GM23338 (cell line): ENCODE results near the gene USH1G. TPM values are rescaled to one million over a fixed set of nuclear protein-coding genes. Genes with fewer than 3 reads are reported as not detected.

ENCODE experiments used
- ATAC-seq: fragments of 200-7000 bp; cut with Tn5 transposase; 3 replicates; pipeline ENCODE4 v1.9.1; 2020
- DNase-seq: peaks from one replicate; pipeline ENCODE4 v3.0.0-alpha.2; 2015; ENCODE audit warnings: low spot score
- H2AFZ ChIP-seq: fragments of 200-600 bp; sonication (generic); 2 replicates; pipeline ENCODE4 v1.8.0; 2016; ENCODE audit warnings: antibody characterized with exemption, mild to moderate bottlenecking, moderate library complexity
- H3F3A ChIP-seq: fragments of 200-600 bp; sonication (generic); replicated peaks from 2 replicates; pipeline ENCODE4 v1.8.0; 2017; ENCODE audit warnings: antibody characterized with exemption, mixed run types, low read depth
- H3K27ac ChIP-seq: fragments of 200-600 bp; sonication (generic); 2 replicates; pipeline ENCODE4 v1.6.1; 2016; ENCODE audit warnings: low read depth
- H3K27me3 ChIP-seq: fragments of 200-600 bp; sonication (generic); 2 replicates; pipeline ENCODE4 v1.8.0; 2016; ENCODE audit warnings: mild to moderate bottlenecking, mixed run types, moderate library complexity; ENCODE audit not compliant: insufficient read depth
- H3K36me3 ChIP-seq: fragments of 200-600 bp; sonication (generic); 2 replicates; pipeline ENCODE4 v1.8.0; 2016; ENCODE audit warnings: mild to moderate bottlenecking; ENCODE audit not compliant: insufficient read depth
- H3K4me1 ChIP-seq: fragments of 200-600 bp; sonication (generic); 2 replicates; pipeline ENCODE4 v1.8.0; 2016; ENCODE audit warnings: mild to moderate bottlenecking, moderate library complexity; ENCODE audit not compliant: insufficient read depth
- H3K4me2 ChIP-seq: fragments of 200-600 bp; sonication (generic); 2 replicates; pipeline ENCODE4 v1.7.1; 2017; ENCODE audit warnings: mixed run types
- H3K4me3 ChIP-seq: fragments of 200-600 bp; sonication (generic); 2 replicates; pipeline ENCODE4 v1.6.1; 2016; ENCODE audit warnings: mixed run types
- H3K79me2 ChIP-seq: fragments of 200-600 bp; sonication (generic); replicated peaks from 2 replicates; pipeline ENCODE4 v1.8.0; 2017; ENCODE audit warnings: mild to moderate bottlenecking; ENCODE audit not compliant: insufficient read depth
- H3K9me2 ChIP-seq: fragments of 200-600 bp; sonication (generic); 2 replicates; pipeline ENCODE4 v1.8.0; 2017; ENCODE audit not compliant: insufficient read depth
- H4K20me1 ChIP-seq: fragments of 200-600 bp; sonication (generic); replicated peaks from 2 replicates; pipeline ENCODE4 v1.8.0; 2017; ENCODE audit warnings: mild to moderate bottlenecking; ENCODE audit not compliant: insufficient read depth
- H3K27ac Mint-ChIP-seq: 2 replicates; pipeline ENCODE4 v1.8.0; 2020; ENCODE audit warnings: inconsistent platforms, mild to moderate bottlenecking, moderate library complexity, mixed read lengths
- H3K27me3 Mint-ChIP-seq: 3 replicates; pipeline ENCODE4 v1.8.0; 2022; ENCODE audit warnings: low read depth, mild to moderate bottlenecking, moderate library complexity, mixed read lengths, inconsistent platforms; ENCODE audit not compliant: insufficient read depth, poor library complexity
- H3K36me3 Mint-ChIP-seq: 3 replicates; pipeline ENCODE4 v1.8.0; 2021; ENCODE audit warnings: low read depth, mild to moderate bottlenecking, inconsistent platforms, moderate library complexity, mixed read lengths
- H3K4me1 Mint-ChIP-seq: 3 replicates; pipeline ENCODE4 v1.8.0; 2020; ENCODE audit warnings: mild to moderate bottlenecking, inconsistent platforms, mixed read lengths
- H3K4me3 Mint-ChIP-seq: 3 replicates; pipeline ENCODE4 v1.8.0; 2021; ENCODE audit warnings: moderate library complexity, mild to moderate bottlenecking, inconsistent platforms, mixed read lengths
- H3K9me3 Mint-ChIP-seq: 3 replicates; pipeline ENCODE4 v1.8.0; 2020; ENCODE audit warnings: moderate library complexity, mild to moderate bottlenecking, inconsistent platforms, mixed read lengths
- CREB1 ChIP-seq: fragments of 250-450 bp; sonication (Bioruptor Pico); IDR thresholded peaks from 2 replicates; pipeline ENCODE4 v1.5.0; 2020; ENCODE audit warnings: low read depth, mild to moderate bottlenecking, moderate library complexity
- CTCF ChIP-seq, 2 experiments: fragments of 200-600 bp in 1 of 2; sonication (generic) in 1 of 2; conservative IDR thresholded peaks; 2 replicates each; pipeline versions ENCODE4 v1.5.1 to v1.6.1; 2016 to 2017; ENCODE audit warnings: antibody characterized with exemption in 2 of 2, low read depth in 2 of 2, mild to moderate bottlenecking in 2 of 2, moderate library complexity in 1 of 2
- EZH2 ChIP-seq: fragments of 200-600 bp; sonication (generic); IDR thresholded peaks from one replicate; pipeline ENCODE4 v1.8.0; 2017; ENCODE audit warnings: antibody characterized with exemption, mild to moderate bottlenecking, low read depth; ENCODE audit not compliant: unreplicated experiment
- EZH2phosphoT487 ChIP-seq: fragments of 200-600 bp; sonication (generic); IDR thresholded peaks from one replicate; pipeline ENCODE4 v1.8.1; 2018; ENCODE audit warnings: antibody characterized with exemption; ENCODE audit not compliant: unreplicated experiment
- JUNB ChIP-seq: IDR thresholded peaks from one replicate; pipeline ENCODE4 v1.6.1; 2016; ENCODE audit warnings: antibody characterized with exemption; ENCODE audit not compliant: unreplicated experiment
- NANOG ChIP-seq: IDR thresholded peaks from 2 replicates; pipeline ENCODE4 v1.6.1; 2016; ENCODE audit warnings: antibody characterized with exemption, borderline replicate concordance
- POLR2AphosphoS5 ChIP-seq: IDR thresholded peaks from 2 replicates; pipeline ENCODE4 v1.6.1; 2016; ENCODE audit warnings: antibody characterized with exemption, low read depth
- STAT1 ChIP-seq: IDR thresholded peaks from one replicate; pipeline ENCODE4 v1.6.1; 2016; ENCODE audit warnings: antibody characterized with exemption; ENCODE audit not compliant: unreplicated experiment
- ZNF114 ChIP-seq: fragments of 250-450 bp; sonication (Bioruptor Pico); IDR thresholded peaks from 2 replicates; pipeline ENCODE4 v1.5.0; 2020; ENCODE audit warnings: mild to moderate bottlenecking, moderate library complexity
- ZNF331 ChIP-seq: fragments of 250-450 bp; sonication (Bioruptor Pico); IDR thresholded peaks from 2 replicates; pipeline ENCODE4 v1.5.0; 2020; ENCODE audit warnings: low read depth, mild to moderate bottlenecking, moderate library complexity
- polyA plus RNA-seq: library from polyadenylated mRNA; unstranded; fragments of >200 nt; fragmentation: Nextera tagmentation; extraction: Ambion mirVana; gene quantifications from 2 replicates; pipeline ENCODE4 v1.2.1, GENCODE V29; 2016
- total RNA-seq: library from RNA; depleted of rRNA; stranded (reverse); fragments of >200 nt; shearing (Covaris generic); gene quantifications from 2 replicates; pipeline ENCODE4 v1.2.3, GENCODE V29; 2014
- TF ChIP-seq, protein P1 (sequence below): fragments of 250-450 bp; sonication (Bioruptor Pico); IDR thresholded peaks from 2 replicates; pipeline ENCODE4 v1.5.0; 2020; ENCODE audit warnings: mild to moderate bottlenecking, moderate library complexity

Gene USH1G
- total and polyA plus RNA-seq, 2 experiments from 2014 or later: 0.34 to 1.7 TPM

DNA sequence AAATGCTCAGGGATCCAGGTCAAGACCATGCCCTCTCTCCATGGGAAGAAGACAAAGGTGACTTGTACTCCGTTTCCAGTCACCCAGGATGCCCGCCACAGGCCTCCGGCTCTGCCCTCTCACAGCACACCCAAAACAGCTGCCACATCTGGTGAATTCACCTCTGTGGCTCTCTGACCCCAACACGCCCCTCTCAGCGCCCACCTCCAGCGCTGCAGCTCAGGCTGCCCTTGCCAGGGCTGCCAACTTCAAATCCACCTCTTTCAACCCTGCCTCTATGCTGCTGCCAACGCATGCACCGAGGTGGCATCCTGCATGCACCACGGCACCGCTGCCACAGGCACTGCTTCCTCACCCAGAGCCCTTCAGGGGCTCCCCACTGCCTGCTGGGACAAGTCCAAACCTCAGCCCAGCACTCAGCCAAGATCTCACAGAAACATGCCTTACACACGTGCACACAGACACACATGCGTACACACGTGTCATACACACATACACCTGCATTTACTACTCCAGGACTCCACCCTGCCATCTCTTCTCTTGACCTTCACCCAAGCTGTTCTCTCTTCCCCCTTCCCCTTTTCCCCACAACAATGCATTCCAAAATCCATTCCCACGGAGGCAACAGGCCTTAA, 42.0 kb upstream of the USH1G start:
- Histone ChIP-seq H3K79me2 (no peaks in the 10 kb centered on the region), H3K27ac (no peak overlapping the region), H3K36me3 (no peaks in the 10 kb centered on the region), H3K27me3 (no peaks in the 10 kb centered on the region), H3K4me3 (no peak overlapping the region), H3F3A (no peaks in the 10 kb centered on the region), H3K4me1 (peaks cover 7% of the 10 kb centered on the region; the same call in 1 of the 2 replicates), H3K9me2 (no peaks in the 10 kb centered on the region), H2AFZ (no peak overlapping the region), H3K4me2 (no peak overlapping the region), H4K20me1 (no peaks in the 10 kb centered on the region)
- Mint-ChIP-seq H3K27ac (no peak overlapping the region; the same call in 1 of the 2 replicates), H3K9me3 (no peaks in the 10 kb centered on the region; the same call in 2 of the 3 replicates), H3K4me3 (no peak overlapping the region; the same call in 2 of the 3 replicates), H3K36me3 (no peaks in the 10 kb centered on the region; the same call in 2 of the 3 replicates), H3K4me1 (peaks cover 10% of the 10 kb centered on the region), H3K27me3 (peaks cover 14% of the 10 kb centered on the region)
- no peak for ATAC-seq
- no peak for TF ChIP-seq ZNF114 (CRISPR knock-in tag)
- TF ChIP-seq JUNB: no peak
- TF ChIP-seq STAT1: no peak
- TF ChIP-seq, protein P1, sequence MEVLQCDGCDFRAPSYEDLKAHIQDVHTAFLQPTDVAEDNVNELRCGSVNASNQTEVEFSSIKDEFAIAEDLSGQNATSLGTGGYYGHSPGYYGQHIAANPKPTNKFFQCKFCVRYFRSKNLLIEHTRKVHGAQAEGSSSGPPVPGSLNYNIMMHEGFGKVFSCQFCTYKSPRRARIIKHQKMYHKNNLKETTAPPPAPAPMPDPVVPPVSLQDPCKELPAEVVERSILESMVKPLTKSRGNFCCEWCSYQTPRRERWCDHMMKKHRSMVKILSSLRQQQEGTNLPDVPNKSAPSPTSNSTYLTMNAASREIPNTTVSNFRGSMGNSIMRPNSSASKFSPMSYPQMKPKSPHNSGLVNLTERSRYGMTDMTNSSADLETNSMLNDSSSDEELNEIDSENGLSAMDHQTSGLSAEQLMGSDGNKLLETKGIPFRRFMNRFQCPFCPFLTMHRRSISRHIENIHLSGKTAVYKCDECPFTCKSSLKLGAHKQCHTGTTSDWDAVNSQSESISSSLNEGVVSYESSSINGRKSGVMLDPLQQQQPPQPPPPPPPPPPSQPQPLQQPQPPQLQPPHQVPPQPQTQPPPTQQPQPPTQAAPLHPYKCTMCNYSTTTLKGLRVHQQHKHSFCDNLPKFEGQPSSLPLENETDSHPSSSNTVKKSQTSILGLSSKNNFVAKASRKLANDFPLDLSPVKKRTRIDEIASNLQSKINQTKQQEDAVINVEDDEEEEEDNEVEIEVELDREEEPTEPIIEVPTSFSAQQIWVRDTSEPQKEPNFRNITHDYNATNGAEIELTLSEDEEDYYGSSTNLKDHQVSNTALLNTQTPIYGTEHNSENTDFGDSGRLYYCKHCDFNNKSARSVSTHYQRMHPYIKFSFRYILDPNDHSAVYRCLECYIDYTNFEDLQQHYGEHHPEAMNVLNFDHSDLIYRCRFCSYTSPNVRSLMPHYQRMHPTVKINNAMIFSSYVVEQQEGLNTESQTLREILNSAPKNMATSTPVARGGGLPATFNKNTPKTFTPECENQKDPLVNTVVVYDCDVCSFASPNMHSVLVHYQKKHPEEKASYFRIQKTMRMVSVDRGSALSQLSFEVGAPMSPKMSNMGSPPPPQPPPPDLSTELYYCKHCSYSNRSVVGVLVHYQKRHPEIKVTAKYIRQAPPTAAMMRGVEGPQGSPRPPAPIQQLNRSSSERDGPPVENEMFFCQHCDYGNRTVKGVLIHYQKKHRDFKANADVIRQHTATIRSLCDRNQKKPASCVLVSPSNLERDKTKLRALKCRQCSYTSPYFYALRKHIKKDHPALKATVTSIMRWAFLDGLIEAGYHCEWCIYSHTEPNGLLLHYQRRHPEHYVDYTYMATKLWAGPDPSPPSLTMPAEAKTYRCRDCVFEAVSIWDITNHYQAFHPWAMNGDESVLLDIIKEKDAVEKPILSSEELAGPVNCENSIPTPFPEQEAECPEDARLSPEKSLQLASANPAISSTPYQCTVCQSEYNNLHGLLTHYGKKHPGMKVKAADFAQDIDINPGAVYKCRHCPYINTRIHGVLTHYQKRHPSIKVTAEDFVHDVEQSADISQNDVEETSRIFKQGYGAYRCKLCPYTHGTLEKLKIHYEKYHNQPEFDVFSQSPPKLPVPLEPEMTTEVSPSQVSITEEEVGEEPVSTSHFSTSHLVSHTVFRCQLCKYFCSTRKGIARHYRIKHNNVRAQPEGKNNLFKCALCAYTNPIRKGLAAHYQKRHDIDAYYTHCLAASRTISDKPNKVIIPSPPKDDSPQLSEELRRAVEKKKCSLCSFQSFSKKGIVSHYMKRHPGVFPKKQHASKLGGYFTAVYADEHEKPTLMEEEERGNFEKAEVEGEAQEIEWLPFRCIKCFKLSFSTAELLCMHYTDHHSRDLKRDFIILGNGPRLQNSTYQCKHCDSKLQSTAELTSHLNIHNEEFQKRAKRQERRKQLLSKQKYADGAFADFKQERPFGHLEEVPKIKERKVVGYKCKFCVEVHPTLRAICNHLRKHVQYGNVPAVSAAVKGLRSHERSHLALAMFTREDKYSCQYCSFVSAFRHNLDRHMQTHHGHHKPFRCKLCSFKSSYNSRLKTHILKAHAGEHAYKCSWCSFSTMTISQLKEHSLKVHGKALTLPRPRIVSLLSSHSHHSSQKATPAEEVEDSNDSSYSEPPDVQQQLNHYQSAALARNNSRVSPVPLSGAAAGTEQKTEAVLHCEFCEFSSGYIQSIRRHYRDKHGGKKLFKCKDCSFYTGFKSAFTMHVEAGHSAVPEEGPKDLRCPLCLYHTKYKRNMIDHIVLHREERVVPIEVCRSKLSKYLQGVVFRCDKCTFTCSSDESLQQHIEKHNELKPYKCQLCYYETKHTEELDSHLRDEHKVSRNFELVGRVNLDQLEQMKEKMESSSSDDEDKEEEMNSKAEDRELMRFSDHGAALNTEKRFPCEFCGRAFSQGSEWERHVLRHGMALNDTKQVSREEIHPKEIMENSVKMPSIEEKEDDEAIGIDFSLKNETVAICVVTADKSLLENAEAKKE (CRISPR knock-in tag): no peak
- no peak for TF ChIP-seq NANOG
- no peak for TF ChIP-seq ZNF331
- no peak for TF ChIP-seq POLR2AphosphoS5
- TF ChIP-seq EZH2: no peak
- no peak for TF ChIP-seq CREB1 (CRISPR knock-in tag)
- no peak for TF ChIP-seq CTCF (conservative IDR thresholded peaks at IDR 0.05; ENCODE audit: low read depth in 2 of 2)
- no peak for TF ChIP-seq EZH2phosphoT487
- DNase-seq: no peak
